Testis (tissue), 2 donors: ENCODE data around the gene STX5.
"Not testable (repeated sequence)": the region's sequence is repeated elsewhere in the genome, so short reads cannot be mapped to it uniquely, and the experiment has no call there.

Experiments
- CTCF ChIP-seq, 3 experiments: fragments of 450-650 bp in 2 of 3; fragments of 200-600 bp in 1 of 3; sonication (generic) in 1 of 3; IDR thresholded peaks; one replicate each; pipeline ENCODE4 v1.5.1; 2016 to 2019; ENCODE audit warnings: antibody characterized with exemption in 3 of 3, mild to moderate bottlenecking in 2 of 3, moderate library complexity in 1 of 3
- POLR2A ChIP-seq: fragments of 450-650 bp; IDR thresholded peaks from one replicate; pipeline ENCODE4 v1.6.1; 2017; ENCODE audit warnings: antibody characterized with exemption, mild to moderate bottlenecking, moderate library complexity

DNA sequence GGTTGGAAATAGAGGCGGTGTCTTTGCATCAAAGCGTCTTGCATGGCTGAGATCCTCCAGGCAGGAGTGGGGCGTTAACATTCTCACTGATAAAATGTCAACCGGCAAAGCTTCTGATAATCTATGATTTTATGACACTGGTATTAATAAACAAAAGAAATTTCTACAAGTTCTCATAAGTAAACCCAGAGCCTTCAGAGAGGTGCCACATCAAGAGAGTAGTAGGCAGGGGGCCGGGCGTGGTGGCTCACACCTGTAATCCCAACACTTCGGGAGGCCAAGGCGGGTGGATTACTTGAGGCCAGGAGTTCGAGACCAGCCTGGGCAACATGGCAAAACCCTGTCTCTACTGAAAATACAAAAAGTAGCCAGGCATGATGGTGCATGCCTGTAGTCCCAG lies 11.0 kb upstream of the STX5 start:
- TF ChIP-seq CTCF (IDR thresholded peaks at IDR 0.05); POLR2A: not testable (repeated sequence)
